Neural cell (in vitro differentiated cells): ENCODE results near the gene CAMKMT. TPM values are rescaled to one million over a fixed set of nuclear protein-coding genes. Genes with fewer than 3 reads are reported as not detected.

Experiments
- H2AFZ ChIP-seq: fragments of 200-600, 300-800 bp; sonication (generic), shearing (Covaris generic); 2 replicates; pipeline ENCODE4 v1.6.0; 2014; ENCODE audit warnings: low read depth, mild to moderate bottlenecking, antibody characterized with exemption, low read length, moderate library complexity
- H3F3A ChIP-seq: fragments of 200-600 bp; shearing (Covaris generic); 2 replicates; pipeline ENCODE4 v1.6.1; 2016; ENCODE audit warnings: mild to moderate bottlenecking, moderate library complexity, mixed read lengths, antibody characterized with exemption, low read length; ENCODE audit not compliant: insufficient read depth, poor library complexity, severe bottlenecking
- H3K27ac ChIP-seq: fragments of 200-600, 300-800 bp; sonication (generic), shearing (Covaris generic); 2 replicates; pipeline ENCODE4 v1.5.1; 2014; ENCODE audit warnings: mild to moderate bottlenecking, low read length, moderate library complexity
- H3K27me3 ChIP-seq: fragments of 300-800, 200-600 bp; sonication (generic), shearing (Covaris generic); 2 replicates; pipeline ENCODE4 v1.6.0; 2014; ENCODE audit warnings: mild to moderate bottlenecking, low read depth, low read length, moderate library complexity; ENCODE audit not compliant: insufficient read depth
- H3K36me3 ChIP-seq: fragments of 300-800, 200-600 bp; sonication (generic), shearing (Covaris generic); 2 replicates; pipeline ENCODE4 v1.5.1; 2014; ENCODE audit warnings: mild to moderate bottlenecking, antibody characterized with exemption, low read length, moderate library complexity; ENCODE audit not compliant: insufficient read depth
- H3K4me2 ChIP-seq: fragments of 300-800, 200-600 bp; sonication (generic), shearing (Covaris generic); 2 replicates; pipeline ENCODE4 v1.6.0; 2014; ENCODE audit warnings: mild to moderate bottlenecking, low read length
- H3K4me3 ChIP-seq: fragments of 300-800, 200-600 bp; sonication (generic), shearing (Covaris generic); 2 replicates; pipeline ENCODE4 v1.5.1; 2014; ENCODE audit warnings: mild to moderate bottlenecking, low read length, moderate library complexity
- H3K79me2 ChIP-seq: fragments of 200-600 bp; shearing (Covaris generic); replicated peaks from 2 replicates; pipeline ENCODE4 v1.6.0; 2014; ENCODE audit warnings: mild to moderate bottlenecking, low read length, moderate library complexity; ENCODE audit not compliant: insufficient read depth
- H3K9ac ChIP-seq: fragments of 300-800, 200-600 bp; sonication (generic), shearing (Covaris generic); 2 replicates; pipeline ENCODE4 v1.6.1; 2016; ENCODE audit warnings: mild to moderate bottlenecking, low read length, mixed read lengths
- H3K9me2 ChIP-seq: fragments of 200-600 bp; shearing (Covaris generic); 2 replicates; pipeline ENCODE4 v1.6.1; 2016; ENCODE audit warnings: mild to moderate bottlenecking, low read length, mixed read lengths; ENCODE audit not compliant: insufficient read depth
- H3K9me3 ChIP-seq: fragments of 200-600, 300-800 bp; sonication (generic), shearing (Covaris generic); 2 replicates; pipeline ENCODE4 v1.6.1; 2016; ENCODE audit warnings: mild to moderate bottlenecking, mixed run types, low read length, moderate library complexity, mixed read lengths
- H4K20me1 ChIP-seq: fragments of 200-600 bp; shearing (Covaris generic); 2 replicates; pipeline ENCODE4 v1.6.1; 2016; ENCODE audit warnings: mild to moderate bottlenecking, mixed run types; ENCODE audit not compliant: insufficient read depth
- EP300 ChIP-seq: fragments of 450-650 bp; conservative IDR thresholded peaks from 2 replicates; pipeline ENCODE4 v1.6.1; 2014; ENCODE audit warnings: antibody characterized with exemption, mild to moderate bottlenecking, moderate library complexity; ENCODE audit not compliant: poor library complexity, severe bottlenecking
- EZH2 ChIP-seq: fragments of 200-600, 300-800 bp; shearing (Covaris generic), sonication (generic); IDR thresholded peaks from 2 replicates; pipeline ENCODE4 v1.6.1; 2014; ENCODE audit warnings: antibody characterized with exemption, low read length, borderline replicate concordance, mild to moderate bottlenecking; ENCODE audit not compliant: insufficient read depth, poor library complexity, severe bottlenecking
- MXI1 ChIP-seq: fragments of 450-650 bp; conservative IDR thresholded peaks from 2 replicates; pipeline ENCODE4 v1.6.1; 2014; ENCODE audit warnings: antibody characterized with exemption, mild to moderate bottlenecking; ENCODE audit not compliant: poor library complexity, severe bottlenecking
- POLR2AphosphoS5 ChIP-seq: IDR thresholded peaks from 2 replicates; pipeline ENCODE4 v1.6.1; 2012
- RAD21 ChIP-seq: fragments of 450-650 bp; conservative IDR thresholded peaks from 2 replicates; pipeline ENCODE4 v1.6.1; 2014; ENCODE audit warnings: antibody characterized with exemption, mild to moderate bottlenecking, moderate library complexity
- SMC3 ChIP-seq: fragments of 450-650 bp; conservative IDR thresholded peaks from 2 replicates; pipeline ENCODE4 v1.6.1; 2014; ENCODE audit warnings: antibody characterized with exemption, mild to moderate bottlenecking, moderate library complexity; ENCODE audit not compliant: poor library complexity
- TAF1 ChIP-seq: IDR thresholded peaks from 2 replicates; pipeline ENCODE4 v1.6.1; 2012; ENCODE audit warnings: low read depth
- polyA plus RNA-seq: library from polyadenylated mRNA; depleted of rRNA; stranded (reverse); fragments of >200 nt; gene quantifications from 2 replicates; pipeline ENCODE4 v1.2.3, GENCODE V29; 2014
- TF ChIP-seq, protein P1 (sequence below): IDR thresholded peaks from 2 replicates; pipeline ENCODE4 v1.6.1; 2012; ENCODE audit warnings: borderline replicate concordance
- TF ChIP-seq, protein P2 (sequence below): fragments of 450-650 bp; IDR thresholded peaks from 2 replicates; pipeline ENCODE4 v1.5.1; 2014; ENCODE audit warnings: antibody characterized with exemption, mild to moderate bottlenecking, moderate library complexity; ENCODE audit not compliant: poor library complexity, severe bottlenecking

The CAMKMT gene
- polyA plus RNA-seq, 1 donor from 2014 or later = 5.1 TPM

DNA sequence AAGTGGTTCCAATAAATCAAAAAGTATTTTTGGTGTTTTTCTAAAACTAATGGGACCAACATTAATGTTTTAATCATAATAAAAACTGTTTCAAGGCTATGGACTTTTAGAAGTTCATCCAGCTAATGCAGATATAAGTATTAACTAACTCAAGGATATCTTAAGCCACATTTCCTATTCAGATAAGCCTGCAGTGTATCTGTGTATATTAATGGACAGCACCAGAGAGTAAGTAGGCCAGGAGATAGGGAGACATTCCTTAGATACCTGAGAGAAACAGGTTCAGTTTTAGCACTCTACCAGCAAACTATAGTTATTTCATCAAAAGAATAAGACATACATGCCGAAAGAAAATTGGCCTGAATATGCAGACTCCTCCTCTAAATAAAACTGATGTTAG lies 27.8 kb upstream of the CAMKMT start:
- no peaks in the 10 kb centered on the region for H3K79me2 ChIP-seq

DNA sequence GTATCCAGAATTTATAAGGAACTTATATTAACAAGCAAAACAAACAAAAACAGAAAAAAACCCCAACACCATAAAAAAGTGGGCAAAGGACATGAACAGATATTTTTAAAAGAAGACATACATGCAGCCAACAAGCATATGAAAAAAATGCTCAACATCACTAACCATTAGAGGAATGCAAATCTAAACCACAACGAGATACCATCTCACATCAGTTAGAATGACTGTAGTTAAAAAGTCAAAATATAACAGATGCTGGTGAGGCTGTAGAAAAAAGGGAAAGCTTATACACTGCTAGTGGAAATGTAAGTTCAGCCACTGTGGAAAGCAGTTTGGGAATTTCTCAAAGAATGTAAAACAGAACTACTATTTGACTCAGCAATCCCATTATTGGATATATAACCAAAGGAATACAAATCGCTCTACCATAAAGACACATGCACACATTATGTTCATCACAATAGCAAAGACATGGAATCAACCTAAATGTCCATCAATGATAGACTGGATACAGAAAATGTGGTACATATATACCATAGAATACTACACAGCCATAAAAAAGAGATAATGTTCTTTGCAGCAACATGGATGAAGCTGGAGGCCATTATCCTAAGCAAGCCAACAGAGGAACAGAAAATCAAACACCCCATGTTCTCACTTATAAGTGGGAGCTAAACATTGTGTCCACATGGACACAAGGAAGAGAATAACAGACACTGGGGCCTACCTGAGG lies 25.8 kb upstream of the CAMKMT start:
- TF ChIP-seq POLR2AphosphoS5 (no peak), TAF1 (no peak), RAD21 (no peak), EP300 (no peak), MXI1 (no peak), SMC3 (no peak), EZH2 (no peak)
- TF ChIP-seq, protein P1, sequence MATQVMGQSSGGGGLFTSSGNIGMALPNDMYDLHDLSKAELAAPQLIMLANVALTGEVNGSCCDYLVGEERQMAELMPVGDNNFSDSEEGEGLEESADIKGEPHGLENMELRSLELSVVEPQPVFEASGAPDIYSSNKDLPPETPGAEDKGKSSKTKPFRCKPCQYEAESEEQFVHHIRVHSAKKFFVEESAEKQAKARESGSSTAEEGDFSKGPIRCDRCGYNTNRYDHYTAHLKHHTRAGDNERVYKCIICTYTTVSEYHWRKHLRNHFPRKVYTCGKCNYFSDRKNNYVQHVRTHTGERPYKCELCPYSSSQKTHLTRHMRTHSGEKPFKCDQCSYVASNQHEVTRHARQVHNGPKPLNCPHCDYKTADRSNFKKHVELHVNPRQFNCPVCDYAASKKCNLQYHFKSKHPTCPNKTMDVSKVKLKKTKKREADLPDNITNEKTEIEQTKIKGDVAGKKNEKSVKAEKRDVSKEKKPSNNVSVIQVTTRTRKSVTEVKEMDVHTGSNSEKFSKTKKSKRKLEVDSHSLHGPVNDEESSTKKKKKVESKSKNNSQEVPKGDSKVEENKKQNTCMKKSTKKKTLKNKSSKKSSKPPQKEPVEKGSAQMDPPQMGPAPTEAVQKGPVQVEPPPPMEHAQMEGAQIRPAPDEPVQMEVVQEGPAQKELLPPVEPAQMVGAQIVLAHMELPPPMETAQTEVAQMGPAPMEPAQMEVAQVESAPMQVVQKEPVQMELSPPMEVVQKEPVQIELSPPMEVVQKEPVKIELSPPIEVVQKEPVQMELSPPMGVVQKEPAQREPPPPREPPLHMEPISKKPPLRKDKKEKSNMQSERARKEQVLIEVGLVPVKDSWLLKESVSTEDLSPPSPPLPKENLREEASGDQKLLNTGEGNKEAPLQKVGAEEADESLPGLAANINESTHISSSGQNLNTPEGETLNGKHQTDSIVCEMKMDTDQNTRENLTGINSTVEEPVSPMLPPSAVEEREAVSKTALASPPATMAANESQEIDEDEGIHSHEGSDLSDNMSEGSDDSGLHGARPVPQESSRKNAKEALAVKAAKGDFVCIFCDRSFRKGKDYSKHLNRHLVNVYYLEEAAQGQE = no peak
- TF ChIP-seq, protein P2, sequence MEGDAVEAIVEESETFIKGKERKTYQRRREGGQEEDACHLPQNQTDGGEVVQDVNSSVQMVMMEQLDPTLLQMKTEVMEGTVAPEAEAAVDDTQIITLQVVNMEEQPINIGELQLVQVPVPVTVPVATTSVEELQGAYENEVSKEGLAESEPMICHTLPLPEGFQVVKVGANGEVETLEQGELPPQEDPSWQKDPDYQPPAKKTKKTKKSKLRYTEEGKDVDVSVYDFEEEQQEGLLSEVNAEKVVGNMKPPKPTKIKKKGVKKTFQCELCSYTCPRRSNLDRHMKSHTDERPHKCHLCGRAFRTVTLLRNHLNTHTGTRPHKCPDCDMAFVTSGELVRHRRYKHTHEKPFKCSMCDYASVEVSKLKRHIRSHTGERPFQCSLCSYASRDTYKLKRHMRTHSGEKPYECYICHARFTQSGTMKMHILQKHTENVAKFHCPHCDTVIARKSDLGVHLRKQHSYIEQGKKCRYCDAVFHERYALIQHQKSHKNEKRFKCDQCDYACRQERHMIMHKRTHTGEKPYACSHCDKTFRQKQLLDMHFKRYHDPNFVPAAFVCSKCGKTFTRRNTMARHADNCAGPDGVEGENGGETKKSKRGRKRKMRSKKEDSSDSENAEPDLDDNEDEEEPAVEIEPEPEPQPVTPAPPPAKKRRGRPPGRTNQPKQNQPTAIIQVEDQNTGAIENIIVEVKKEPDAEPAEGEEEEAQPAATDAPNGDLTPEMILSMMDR = no peak
- Histone ChIP-seq H3K36me3 (peaks cover 28% of the 10 kb centered on the region), H3K4me3 (no peak overlapping the region), H3F3A (no peaks in the 10 kb centered on the region), H3K9me3 (no peaks in the 10 kb centered on the region), H3K79me2 (no peaks in the 10 kb centered on the region), H3K9me2 (no peaks in the 10 kb centered on the region), H3K9ac (no peak overlapping the region), H3K27me3 (no peaks in the 10 kb centered on the region), H3K27ac (no peak overlapping the region), H3K4me2 (no peak overlapping the region), H4K20me1 (no peaks in the 10 kb centered on the region), H2AFZ (no peak overlapping the region)

More for the DNA sequence above, 27.8 kb upstream of the CAMKMT start:
- no peaks in the 10 kb centered on the region for H3K27me3 ChIP-seq
- TF ChIP-seq, protein P2 = no peak
- TF ChIP-seq, protein P1 = no peak
- no peak for TF ChIP-seq EZH2
- TF ChIP-seq MXI1 = no peak
- no peak for TF ChIP-seq TAF1
- no peak for TF ChIP-seq SMC3
- TF ChIP-seq POLR2AphosphoS5 = no peak
- TF ChIP-seq RAD21 = no peak
- no peak for TF ChIP-seq EP300
- peaks cover 25% of the 10 kb centered on the region for H3K36me3 ChIP-seq
- no peaks in the 10 kb centered on the region for H4K20me1 ChIP-seq
- H3K9ac ChIP-seq = no peak overlapping the region
- no peak overlapping the region for H3K27ac ChIP-seq
- H3K4me3 ChIP-seq = no peak overlapping the region
- no peaks in the 10 kb centered on the region for H3K9me2 ChIP-seq
- H3K4me2 ChIP-seq = no peak overlapping the region
- no peaks in the 10 kb centered on the region for H3F3A ChIP-seq
- no peaks in the 10 kb centered on the region for H3K9me3 ChIP-seq
- H2AFZ ChIP-seq = no peak overlapping the region
